22Rv1 (cell line): ENCODE measurements around the gene WAPL.

Experiments
- H3K27ac ChIP-seq: fragments of 450-650 bp; 2 replicates; pipeline ENCODE4 v1.5.1; 2017
- ZFX ChIP-seq: fragments of 450-650 bp; IDR thresholded peaks from 2 replicates; pipeline ENCODE4 v1.6.1; 2017; ENCODE audit warnings: antibody characterized with exemption, borderline replicate concordance
- TF ChIP-seq, protein P1 (sequence below): fragments of 450-650 bp; IDR thresholded peaks from 2 replicates; pipeline ENCODE4 v1.5.1; 2017; ENCODE audit warnings: mild to moderate bottlenecking

Gene WAPL

DNA sequence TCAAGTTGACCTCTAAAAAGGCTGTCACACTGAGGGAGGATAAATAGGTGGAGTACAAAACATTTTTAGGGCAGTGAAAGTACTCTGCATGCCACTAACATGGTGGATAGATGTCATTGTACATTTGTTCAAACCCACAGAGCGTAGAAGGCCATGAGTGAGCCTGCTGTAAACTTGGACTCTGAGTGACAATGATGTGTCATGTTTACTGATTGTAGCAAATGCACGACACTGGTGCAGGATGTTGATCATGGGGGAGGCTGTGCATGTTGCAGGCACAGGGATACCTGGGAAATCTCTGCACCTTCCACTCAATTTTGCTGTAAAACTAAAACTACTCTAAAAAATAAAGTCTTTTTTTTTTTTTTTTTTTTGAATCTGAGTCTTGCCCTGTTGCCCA lies 102.5 kb downstream of the WAPL start:
- H3K27ac ChIP-seq = no peak overlapping the region
- no peak for TF ChIP-seq ZFX
- TF ChIP-seq, protein P1, sequence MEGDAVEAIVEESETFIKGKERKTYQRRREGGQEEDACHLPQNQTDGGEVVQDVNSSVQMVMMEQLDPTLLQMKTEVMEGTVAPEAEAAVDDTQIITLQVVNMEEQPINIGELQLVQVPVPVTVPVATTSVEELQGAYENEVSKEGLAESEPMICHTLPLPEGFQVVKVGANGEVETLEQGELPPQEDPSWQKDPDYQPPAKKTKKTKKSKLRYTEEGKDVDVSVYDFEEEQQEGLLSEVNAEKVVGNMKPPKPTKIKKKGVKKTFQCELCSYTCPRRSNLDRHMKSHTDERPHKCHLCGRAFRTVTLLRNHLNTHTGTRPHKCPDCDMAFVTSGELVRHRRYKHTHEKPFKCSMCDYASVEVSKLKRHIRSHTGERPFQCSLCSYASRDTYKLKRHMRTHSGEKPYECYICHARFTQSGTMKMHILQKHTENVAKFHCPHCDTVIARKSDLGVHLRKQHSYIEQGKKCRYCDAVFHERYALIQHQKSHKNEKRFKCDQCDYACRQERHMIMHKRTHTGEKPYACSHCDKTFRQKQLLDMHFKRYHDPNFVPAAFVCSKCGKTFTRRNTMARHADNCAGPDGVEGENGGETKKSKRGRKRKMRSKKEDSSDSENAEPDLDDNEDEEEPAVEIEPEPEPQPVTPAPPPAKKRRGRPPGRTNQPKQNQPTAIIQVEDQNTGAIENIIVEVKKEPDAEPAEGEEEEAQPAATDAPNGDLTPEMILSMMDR = no peak

DNA sequence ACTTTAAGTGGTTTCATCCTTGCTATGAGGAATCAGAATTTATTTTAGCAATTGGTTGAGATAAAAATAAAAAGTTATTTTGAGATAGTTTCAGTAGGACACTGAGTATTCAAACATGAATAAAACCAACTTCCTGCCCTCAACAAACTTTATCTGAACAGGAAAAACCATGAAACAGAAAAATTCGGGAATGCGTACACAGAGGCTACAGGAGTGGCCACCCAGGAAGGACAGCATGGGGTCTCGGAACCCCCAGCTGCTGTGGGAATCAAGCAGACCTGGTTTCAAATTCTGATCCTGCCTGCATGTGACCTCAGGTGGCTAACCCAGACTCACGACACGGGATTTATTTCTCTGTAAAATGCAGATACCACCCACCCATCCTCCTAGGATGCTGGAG lies 106.0 kb downstream of the WAPL start:
- H3K27ac ChIP-seq = no peak overlapping the region
- TF ChIP-seq, protein P1 = no peak
- TF ChIP-seq ZFX = no peak

DNA sequence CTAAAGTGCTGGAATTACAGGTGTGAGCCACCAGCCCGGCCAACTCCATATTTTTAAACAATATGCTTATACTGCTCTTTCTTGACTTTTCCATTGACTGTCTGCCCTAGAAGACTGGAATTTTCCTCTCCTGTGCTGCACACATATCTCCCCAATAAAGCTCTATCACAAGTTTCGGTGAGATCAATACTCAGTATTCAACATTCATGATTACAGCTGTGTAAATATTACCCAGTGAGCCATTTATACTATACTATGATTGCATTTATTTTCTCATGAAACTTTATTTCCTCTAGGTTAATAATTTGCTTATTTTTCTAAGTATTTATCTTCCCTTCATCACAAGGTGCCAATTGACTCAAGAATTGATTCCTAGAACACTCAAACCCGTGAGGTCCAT lies 106.5 kb downstream of the WAPL start:
- TF ChIP-seq, protein P1 = no peak
- TF ChIP-seq ZFX = no peak
- no peak overlapping the region for H3K27ac ChIP-seq

DNA sequence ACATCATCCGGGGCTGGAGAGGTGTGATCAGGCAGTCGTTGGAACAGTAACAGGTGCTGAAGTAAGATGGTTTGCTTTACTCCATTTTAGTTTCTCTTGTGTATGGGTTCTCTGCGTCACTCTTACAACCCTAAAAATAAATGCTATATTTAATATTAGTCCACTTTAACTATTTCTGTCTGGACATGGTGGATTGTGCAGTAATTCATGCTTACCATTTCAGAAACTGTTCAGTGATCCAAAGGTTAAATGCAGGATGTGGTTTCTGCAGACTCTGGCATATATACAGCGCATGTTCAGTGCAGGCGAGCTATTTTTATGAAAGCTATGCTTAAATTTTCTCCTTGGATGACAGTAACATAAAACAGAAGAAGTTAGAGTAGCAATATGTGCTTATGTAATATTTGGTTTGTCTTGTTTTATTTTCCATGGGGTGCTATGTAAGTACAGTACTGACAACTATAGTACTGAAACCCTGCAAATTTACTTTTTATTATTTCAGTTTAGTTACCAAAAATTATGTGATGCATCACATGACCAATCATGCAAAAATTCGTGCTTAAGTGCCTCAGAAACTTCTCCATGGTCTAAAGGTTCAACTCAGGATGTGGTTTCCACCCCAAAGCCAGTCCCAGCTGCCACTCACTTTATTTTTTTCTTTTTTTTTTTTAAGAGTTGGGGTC lies 108.4 kb downstream of the WAPL start:
- no peak overlapping the region for H3K27ac ChIP-seq
- TF ChIP-seq, protein P1 = no peak
- no peak for TF ChIP-seq ZFX

DNA sequence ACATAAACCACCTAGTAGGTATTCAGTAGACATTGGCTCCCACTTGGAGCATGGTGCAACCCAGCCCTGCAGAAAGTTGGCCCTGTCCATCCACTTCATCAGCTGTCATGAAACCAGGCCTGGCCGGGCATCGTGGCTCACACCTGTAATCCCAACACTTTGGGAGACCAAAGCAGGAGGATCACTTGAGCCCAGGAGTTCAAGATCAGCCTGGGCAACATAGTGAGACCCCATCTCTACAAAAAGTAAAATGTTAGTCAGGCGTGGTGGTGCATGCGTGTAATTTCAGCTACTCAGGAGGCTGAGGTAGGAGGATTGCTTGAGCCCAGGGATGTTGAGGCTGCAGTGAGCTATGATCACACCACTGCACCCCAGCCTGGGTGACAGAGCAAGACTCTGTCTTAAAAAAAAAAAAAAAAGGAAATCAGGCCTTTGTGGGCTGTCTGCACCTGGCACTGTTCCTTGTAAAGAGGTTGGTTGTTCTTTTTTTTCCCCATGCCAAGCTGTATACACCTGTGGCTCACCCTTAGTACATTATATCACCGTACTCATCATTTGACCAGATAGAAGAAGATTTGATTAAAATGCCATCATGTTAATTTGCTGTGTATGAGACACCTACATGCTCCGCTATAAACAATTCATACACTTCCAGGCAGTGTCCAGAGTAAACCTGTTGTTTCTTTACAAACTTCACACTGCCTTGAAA lies 109.6 kb downstream of the WAPL start:
- no peak for TF ChIP-seq ZFX
- H3K27ac ChIP-seq = no peak overlapping the region

DNA sequence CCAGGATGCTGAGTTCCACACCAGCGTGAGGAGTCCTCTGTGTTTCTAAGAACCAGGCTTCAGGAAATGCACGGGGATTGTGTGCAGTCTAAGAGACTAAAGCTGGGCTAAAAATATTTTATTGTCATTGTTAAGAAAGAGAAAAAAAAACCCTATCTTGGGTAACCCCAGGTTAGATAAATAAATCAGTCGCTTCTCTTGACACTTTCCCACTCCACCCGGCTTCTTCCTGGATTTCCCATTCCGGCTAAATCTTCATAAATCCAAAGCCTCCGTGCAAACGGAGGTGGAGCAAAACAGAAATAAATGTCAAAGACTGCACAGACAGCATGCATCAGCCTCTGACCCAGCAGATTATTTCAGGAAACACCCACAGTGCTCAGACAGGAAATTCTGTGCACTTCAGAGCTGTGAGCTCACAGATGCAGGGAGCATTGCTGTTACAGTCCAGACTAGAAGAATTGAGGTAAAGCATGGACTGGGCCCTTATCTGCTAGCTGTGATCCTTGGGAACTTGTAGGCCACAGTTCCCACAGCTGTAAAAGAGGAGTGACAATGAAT lies 110.2 kb downstream of the WAPL start:
- TF ChIP-seq ZFX = no peak
- TF ChIP-seq, protein P1 = no peak
- no peak overlapping the region for H3K27ac ChIP-seq

DNA sequence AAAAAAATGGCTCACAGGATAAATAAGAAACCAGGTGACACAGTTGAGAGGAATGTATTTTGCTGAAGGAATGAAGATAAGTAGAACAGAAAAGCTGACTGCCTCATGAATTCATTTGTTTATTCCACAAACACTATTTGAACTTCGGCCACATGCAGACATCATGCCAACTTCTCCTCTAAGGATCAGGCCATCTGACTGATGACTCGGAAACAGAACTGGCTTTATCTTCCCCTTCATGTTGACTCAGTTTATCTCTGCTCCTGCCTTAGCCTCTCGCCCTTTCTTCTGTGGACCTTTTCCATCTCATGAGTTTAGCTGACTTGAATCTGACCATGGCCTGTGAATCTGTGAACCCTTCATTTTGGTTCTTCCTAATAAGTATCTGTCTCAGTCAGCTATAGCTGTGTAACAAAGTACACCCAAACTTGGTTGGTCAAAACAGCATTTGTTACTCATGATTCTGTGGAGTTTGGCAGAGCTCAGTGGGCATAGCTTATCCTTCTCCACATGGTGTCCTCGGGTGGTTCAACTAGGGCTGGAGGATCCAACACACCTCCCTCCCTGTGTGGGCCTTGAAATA lies 111.0 kb downstream of the WAPL start:
- no peak overlapping the region for H3K27ac ChIP-seq
- TF ChIP-seq, protein P1 = no peak
- no peak for TF ChIP-seq ZFX
